GM19455 (cell line): ENCODE data around the gene GRHL1.

Experiments used
- ATAC-seq: cut with Tn5 transposase; IDR thresholded peaks from one replicate; pipeline ENCODE4 v1.9.1; 2021; ENCODE audit not compliant: unreplicated experiment

GRHL1 gene

DNA sequence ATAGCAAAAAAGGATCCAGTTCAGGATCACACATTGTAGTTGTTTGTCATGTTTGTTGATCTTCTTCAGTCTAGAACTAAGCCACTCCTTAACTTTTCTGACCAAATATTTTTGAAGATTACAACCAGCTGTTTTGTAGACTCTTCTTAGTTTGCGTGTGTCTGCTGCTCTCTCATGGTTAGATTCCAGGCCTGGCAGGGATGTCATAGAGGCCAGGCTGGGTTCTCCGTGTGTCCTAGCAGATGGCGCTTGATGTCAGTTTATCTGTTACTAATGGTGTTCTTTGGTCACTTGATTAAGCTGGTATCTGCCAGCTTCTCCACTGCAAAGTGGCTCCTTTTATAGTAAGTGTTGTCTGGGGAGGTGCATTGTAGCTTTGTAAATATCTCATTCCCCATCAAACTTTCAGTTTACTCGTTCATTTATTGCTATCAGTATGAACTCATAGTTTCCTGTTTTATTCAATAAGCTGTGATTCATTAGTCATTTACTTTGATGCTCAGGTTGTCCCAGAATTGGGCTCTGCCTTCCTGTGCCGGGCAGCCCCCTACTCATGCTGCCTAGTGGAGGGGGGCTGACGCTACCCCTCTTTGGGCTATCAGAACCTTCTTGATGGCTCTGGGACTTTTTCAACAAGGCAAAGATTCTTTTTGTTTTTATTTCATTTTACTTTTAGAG lies 42.1 kb downstream of the GRHL1 start:
- no peak for ATAC-seq

DNA sequence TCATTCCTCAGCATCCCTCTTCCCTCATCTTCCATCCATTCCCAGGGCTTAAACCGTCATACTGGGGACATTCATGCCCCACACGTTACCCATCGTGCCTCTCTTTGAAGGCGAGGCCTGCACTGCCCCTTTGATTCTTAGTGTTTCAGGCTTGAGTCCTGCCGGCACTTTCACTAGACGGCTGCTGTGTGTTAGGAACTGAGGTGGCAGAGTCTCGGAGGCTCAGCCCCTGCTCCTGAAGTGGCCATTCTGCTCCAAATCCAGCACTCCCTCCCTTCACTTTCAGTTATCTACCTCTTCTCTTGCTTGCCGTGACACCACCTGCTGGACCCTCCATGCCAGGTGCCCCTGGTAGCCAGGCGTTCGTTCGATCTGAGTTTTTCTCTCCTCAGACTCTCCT lies 43.0 kb downstream of the GRHL1 start:
- no peak for ATAC-seq

DNA sequence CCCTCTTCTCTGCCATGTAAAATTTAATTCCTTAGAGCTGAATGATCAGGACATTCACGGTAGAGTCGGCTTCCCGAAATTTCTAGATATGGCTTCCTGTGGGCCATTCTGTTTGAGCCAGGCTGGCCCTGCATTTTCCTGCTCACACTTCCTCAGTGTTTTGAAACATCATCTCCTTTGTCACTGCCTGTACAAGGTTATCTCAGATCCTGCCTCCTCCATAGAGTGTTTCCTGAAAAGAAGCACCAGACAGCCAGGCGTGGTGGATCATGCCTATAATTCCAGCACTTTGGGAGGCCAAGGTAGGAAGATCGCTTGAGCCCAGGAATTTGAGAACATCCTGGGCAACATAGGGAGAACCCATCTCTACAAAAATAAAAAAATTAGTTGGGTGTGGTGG lies 43.6 kb downstream of the GRHL1 start:
- ATAC-seq = no peak

DNA sequence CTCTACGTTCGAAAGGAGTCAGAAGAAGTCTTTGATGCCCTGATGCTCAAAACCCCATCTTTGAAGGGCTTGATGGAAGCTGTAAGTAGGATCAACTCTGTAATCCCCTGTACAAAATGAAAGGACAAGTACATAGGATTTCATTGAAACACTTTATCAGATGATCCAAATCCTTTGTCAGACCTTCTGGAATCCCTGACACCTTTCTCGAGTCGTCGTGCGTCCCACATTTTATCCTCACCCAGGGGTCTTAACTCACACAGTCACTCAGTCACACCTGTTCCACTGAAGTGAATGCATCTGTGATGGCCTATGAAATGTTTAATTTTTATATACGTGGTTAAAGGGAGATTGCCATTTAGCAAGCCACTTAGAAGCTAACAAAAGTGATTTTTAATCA lies 44.8 kb downstream of the GRHL1 start:
- no peak for ATAC-seq

DNA sequence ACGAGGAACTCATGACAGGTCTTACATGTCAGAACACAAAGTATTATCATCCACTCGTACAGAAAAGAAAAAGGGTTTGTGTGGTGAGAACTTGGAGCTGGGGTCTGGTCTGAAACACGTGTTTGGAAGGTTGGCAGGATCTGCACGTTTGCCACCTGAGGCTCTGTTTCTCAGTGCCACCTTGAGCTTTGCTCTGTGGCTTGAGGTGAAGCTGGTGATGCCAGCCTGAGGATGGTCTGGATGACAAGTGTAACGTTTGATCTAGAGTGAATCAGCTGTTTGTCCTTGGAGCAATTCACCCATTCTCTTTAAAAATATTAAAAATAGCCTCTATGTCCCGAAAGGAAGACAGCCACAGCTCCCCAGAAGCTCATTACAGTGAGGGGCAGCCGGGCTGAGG lies 46.4 kb downstream of the GRHL1 start:
- no peak for ATAC-seq

DNA sequence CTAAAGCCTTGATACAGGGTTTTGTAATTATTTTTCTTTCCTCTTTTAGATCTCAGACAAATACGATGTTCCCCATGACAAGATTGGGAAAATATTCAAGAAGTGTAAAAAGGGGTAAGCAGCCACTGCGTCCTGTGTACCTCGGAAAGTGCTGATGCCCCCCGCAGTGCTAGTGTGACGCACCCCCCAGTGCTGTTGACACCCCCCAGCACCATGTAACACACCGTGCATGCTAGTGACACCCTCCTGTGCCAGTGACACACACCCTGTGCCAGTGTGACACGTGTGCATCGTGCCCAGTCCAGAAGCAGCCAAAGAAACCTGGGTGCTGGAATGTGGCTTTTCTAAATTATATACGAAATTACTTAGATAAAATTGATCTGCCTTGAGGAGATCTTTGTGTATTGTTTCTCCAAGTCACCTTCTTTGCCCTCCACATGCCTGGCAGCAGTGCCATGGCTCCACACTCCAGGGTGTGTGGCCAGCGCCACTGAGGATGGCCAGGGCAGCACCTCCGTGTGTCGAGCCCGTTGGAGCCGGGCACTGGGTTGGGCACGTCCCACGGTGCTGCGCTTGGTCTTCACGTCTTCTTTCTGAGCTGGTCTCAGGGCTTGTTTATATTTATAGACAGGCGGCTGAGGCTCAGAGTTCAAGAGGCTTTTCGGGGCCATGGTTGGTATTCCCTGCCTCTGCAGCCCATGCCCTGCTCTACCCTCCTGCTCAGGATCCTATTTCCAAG lies 47.6 kb downstream of the GRHL1 start:
- ATAC-seq = no peak

DNA sequence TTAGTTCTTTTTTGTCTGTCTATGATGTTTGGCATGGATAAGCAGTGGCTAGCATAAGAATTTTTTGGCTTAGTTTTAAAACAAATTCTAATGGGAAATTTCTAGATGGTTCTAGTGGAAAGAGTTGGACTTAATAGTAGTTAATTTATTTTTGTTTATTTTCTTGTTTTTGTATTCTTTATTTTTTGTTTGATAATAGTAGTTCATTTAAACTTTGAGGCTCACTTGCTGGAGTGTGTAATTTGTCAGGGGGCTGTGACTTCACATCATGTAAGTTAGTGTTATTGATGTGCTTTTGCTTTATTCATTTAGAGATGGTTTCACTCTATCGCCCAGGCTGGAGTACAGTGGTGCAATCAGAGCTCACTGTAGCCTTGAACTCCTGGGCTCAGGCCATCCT lies 48.2 kb downstream of the GRHL1 start:
- no peak for ATAC-seq

DNA sequence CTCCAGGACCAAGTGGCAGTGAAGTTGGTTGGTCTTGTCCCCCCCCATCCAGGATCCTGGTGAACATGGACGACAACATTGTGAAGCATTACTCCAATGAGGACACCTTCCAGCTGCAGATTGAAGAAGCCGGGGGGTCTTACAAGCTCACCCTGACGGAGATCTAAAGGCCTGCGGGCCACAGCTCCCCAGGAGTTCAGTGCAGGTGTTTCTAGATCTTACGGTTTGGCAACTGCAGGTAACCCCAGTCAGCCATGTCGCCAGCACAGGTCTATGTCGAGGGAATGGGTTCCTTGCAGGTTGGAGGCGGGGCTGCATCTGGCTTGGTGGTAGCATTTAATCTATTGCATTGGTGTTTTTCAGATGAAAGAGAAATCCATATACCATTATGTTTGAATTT lies 49.0 kb downstream of the GRHL1 start:
- no peak for ATAC-seq

DNA sequence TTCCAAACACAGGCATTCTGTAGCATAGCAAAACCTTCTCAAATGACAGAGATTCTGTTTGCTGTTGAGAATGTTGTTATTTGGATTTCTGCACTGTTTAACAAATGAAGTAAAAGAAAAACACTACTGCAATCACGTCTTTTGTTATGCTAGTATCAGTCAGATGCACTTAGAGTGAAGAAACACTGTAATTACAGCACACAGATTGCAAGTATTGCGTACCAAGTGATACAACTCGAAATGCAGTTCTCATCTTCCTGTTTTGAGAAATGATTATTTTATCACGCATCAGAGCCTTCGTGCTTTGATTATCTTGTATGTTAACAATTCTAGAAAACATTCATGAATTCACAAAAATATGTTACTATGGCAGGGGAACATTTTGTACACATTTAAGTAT lies 50.1 kb downstream of the GRHL1 start:
- no peak for ATAC-seq

DNA sequence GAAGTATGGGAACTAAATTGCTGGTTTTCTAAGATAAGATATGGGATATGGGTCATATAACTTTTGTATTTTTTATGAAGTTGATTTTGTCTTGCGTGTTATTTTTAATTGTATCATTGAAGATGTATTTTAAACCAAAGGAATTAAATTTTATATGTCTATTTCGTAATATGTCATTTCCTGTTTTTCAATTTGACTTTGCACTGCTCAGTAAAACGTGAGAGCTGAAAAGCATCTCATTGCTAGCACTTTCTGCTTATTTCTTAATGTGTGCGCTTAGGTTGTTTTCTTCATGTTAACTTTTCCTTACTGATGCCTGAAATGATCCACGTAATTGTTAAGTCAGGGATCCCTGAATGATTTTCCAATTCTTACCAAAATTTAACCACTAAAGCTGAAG lies 50.6 kb downstream of the GRHL1 start:
- ATAC-seq = no peak

DNA sequence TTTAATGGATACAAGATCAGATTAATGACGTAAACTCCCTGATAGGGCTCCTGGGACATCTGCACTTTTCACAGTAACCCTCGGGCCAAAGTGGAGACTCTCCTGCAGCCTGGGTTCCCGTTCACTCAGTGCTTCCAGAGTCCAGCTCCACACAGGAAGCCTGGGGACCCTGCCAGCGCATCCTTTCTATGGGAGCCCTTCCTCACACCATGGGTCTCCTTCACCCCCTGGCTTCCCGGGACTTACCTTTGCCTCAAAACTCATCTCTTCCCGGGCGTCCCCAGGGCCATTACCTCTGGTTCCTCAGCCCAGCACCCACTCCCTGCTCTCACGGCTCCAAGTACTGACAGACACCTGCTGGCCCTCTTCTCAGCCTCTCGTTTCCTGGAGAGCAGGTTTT lies 51.2 kb downstream of the GRHL1 start:
- no peak for ATAC-seq

DNA sequence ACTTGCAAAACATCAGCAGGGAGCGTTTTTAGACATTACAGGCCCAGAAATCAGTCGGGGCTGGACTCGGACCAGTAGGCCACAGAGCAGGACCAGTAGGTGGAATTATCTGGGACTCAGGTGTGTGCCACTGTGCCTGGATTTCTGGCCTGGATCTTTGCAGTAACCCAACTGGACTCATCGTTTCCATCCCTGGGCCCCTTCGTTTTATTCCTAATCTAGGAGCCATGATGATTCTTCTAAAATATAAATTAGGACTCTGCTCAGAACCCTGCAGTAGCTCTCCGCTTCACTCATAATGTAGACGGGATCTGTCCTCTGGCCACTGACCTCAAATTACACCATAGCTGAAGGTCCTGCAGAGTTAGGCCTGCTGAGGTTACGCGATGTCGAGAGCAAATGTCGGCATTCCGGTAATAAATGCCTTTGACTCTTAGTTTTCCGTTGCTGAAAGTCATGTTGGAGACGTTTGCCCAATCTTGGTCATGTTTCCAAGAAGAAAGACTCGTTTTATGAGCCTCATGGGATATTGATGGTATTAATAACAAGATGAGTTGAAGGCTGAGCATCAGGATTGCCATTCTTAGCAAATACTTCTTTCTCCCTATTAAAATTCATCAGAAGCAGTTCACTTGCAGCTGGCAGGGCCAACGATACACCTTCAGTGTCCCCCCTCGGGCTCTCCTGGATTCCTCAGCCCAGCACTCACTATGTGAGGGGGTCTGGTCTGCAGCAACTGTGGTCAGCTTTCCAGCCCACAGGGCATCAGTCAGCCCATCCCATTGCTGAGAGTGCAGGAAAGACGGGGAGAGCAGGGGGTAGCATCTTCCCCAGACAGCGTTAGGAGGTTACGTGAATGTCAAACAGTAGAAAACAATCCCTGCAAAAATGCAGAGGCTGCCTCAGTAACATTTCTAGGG lies 52.0 kb downstream of the GRHL1 start:
- ATAC-seq = no peak

DNA sequence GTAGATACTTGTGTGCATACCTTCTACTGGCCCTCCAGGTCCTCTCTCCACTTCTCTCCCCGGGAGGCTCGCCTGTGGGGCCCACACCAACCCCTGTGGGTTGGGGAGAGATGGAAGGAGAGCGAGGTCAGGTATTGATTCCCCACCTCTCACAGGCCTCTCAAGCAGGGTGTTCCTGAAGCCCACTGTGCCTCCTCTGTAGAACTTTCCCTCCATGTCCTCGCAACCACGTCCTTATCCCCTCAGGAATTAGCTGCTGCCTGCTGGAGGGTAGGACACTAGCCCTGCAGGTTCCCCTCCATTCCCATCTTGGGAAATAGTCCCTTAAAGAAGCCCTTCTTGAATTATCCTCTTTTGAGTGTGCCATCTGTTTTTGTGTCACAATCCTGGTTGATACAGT lies 52.9 kb downstream of the GRHL1 start:
- ATAC-seq = no peak

DNA sequence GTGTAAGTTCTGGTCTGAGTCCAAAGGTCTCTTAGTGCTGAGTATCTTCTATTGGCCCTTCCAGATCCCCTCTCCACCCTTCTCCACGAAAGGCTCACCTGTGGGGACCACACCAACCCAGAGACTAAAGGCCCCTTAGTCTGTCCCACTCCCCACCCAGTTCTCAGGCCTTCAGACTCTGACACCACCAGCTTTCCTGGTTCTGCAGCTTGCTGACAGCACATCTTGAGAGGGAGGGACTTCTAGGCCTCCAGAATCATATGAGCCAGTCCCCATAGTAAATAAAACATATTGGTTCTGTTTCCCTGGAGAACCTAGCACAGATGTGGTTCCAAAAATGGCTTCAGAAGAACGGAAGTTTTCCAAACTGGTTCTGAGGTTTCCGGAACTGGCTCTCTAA lies 53.3 kb downstream of the GRHL1 start:
- no peak for ATAC-seq

DNA sequence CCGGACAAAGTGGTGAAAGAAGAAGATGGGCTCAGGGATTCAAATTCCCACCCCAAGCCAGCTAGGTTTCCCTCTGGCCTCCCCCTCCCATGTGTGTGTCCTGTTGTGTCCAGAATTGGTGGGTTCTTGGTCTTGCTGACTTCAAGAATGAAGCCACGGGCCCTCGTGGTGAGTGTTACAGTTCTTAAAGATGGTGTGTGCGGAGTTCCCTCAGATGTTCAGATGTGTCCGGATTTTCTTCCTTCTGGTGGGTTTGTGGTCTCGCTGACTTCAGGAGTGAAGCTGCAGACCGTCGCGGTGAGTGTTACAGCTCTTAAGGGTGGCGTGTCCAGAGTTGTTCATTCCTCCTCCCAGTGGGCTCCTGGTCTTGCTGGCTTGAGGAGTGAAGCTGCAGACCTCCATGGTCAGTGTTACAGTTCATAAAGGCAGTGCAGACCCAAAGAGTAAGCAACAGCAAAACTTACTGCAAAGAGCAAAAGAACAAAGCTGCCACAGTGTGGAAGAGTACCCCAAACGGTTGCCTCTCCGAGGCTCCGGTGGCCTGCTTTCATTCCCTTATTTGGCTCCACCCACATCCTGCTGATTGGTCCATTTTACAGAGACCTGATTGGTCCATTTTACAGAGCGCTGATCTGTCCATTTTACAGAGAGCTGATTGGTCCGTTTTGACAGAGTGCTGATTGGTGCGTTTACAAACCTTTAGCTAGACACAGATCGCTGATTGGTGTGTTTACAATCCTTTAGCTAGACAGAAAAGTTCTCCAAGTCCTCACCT lies 54.2 kb downstream of the GRHL1 start:
- ATAC-seq = no peak

DNA sequence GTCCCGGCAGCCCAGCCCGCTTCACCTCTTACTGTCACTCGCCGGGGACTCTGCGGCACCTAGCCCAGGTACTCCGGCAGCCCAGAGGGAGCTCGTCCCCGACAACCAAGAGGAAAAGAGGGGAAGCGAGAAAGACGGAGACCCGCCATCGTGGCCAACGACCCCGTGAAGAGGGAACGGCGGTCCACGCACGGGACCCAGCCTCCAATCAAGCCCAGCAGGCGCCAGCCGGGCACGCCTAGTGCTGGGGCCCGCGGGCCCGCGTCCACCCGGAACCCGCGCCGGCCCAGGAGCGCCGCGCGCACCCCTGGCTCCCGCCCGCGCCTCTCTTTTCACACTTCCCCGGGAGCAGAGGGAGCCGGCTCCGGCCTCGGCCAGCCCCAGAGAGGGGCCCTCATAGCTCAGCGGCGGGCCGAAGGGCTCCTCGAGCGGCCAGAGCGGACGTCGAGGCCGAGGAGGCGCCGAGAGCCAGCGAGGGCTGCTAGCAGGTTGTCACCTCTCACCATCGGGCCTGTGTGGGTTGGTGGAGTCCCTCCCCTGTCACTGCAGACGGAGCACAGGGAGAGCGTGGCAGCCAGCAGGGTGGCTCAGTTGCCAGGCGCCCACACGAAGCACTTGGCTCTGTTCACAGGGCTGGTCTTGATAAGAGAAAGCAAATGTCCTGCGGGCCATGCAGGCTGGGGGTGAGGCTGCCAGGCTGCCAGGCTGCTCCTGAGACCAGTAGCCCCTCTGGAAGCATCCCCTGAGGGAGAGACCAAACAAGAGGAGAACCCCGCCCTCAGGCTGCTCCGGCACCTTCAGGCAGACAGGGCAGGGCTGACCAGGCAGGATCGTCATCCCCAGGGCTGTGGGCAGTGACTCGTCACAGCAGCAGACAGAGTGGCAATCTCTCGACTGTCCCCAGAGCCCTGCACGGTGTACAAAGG lies 55.0 kb downstream of the GRHL1 start:
- ATAC-seq = no peak

DNA sequence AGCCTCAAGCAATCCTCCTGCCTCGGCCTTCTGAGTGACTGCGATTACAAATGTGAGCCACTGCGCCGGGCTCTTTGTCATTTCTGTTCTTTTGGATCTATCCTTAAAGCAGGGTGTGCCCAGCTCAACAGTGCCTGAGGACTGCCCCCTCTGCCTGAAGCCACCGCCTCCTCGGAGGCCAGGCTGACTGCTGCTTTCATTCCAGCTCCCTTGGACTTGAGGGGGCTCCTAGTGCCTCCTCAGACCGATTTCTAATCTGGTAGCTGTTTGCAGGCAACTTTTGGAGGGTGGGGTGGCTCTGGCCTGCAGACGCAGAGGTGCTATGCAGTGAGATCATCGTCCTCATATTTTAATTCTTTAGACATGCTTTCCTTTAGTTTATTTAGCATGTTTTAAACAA lies 55.9 kb downstream of the GRHL1 start:
- ATAC-seq = no peak

DNA sequence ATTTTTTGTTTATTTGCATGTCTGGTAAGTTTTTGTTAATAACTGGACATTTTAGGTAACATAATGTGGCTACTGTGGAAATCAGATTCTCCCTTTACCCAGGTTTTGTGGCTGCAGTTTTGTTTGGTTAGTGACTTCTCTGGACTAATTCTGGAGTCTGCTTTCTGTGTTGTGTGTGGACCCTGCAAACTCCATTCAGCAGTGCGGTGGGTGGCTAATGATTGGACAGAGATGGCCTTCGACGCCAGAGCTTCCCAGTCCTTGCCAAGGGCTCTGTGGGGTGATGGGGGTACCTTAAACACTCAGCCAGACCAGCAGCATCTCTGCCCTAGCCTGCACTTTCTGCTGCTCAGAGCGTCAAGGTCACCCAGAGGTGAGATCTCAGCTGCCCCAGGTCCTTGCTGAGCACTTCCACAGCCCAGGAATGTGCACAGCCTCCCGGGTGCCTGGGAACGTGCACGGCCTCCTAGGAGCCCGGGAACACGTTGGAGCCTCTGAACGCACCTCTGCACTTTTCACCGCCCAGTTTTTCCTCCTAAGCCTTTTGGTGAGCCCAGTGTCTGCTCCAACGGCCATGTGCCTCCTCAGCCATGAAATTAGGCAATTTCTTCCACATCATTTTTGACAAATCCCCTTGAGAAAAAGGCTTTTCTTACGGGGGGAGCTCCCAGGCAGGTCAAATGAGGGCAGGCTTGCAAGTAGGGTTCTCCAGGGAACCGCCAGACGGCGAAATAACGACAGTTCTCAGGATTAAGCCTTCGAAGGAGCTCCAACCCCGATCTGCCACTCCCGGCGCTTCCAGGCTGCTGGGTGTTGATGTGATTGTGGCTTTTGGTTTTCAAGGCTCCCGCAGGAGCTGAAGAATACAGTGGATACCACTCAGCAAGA lies 56.7 kb downstream of the GRHL1 start:
- no peak for ATAC-seq

DNA sequence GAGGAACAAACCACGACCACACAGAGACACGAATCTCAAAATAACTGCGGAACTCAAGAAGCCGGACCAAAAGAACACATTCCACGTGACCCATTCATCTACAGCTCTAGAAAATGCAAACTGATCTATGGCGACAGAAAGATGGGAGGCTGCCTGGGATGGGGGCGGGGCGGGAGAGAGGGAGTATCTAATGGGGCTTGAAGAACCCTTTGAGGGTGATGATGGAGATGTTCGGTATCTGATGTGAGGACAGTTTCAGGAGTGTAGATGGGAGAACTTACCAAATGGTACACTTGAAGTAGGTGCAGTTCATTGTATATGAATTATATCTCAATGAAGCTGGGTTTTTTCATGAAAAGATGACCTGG lies 57.3 kb downstream of the GRHL1 start:
- no peak for ATAC-seq
